T-helper 17 cell (primary cell): ENCODE results near the gene VWA7. TPM values are rescaled to one million over a fixed set of nuclear protein-coding genes. Genes with fewer than 3 reads are reported as not detected.

Experiments used
- ATAC-seq: fragments of 150-1000 bp; cut with Tn5 transposase; 2 replicates; pipeline ENCODE4 v1.10.0; 2021; ENCODE audit warnings: mild to moderate bottlenecking, moderate library complexity
- DNase-seq, 3 donors: peaks; one replicate each; pipeline versions ENCODE4 v3.0.0 to v3.0.0-alpha.2; 2020 to 2021
- H3K9me3 ChIP-seq: one replicate; pipeline ENCODE4 v1.7.0; 2013; ENCODE audit warnings: low read length, mild to moderate bottlenecking; ENCODE audit not compliant: control insufficient read depth, poor library complexity, severe bottlenecking
- H3K27ac Mint-ChIP-seq: one replicate; pipeline ENCODE4 v1.8.0; 2022; ENCODE audit warnings: mild to moderate bottlenecking, moderate library complexity, mixed read lengths
- H3K27me3 Mint-ChIP-seq: one replicate; pipeline ENCODE4 v1.8.0; 2022; ENCODE audit warnings: mixed read lengths
- H3K36me3 Mint-ChIP-seq: one replicate; pipeline ENCODE4 v1.8.0; 2022; ENCODE audit warnings: low read depth, mixed read lengths
- H3K4me1 Mint-ChIP-seq: one replicate; pipeline ENCODE4 v1.8.0; 2022; ENCODE audit warnings: mild to moderate bottlenecking, mixed read lengths
- H3K4me3 Mint-ChIP-seq: one replicate; pipeline ENCODE4 v1.8.0; 2022; ENCODE audit warnings: mild to moderate bottlenecking, moderate library complexity, mixed read lengths
- total RNA-seq, 4 donors: library from RNA in 2 of 4; stranded (reverse) in 2 of 4; gene quantifications; one replicate each; pipeline ENCODE4 v1.2.3 and lab custom pipeline; 2022 to 2026

VWA7 gene
- total RNA-seq, 2 donors from 2014 or later = 2.8 to 2.9 TPM

DNA sequence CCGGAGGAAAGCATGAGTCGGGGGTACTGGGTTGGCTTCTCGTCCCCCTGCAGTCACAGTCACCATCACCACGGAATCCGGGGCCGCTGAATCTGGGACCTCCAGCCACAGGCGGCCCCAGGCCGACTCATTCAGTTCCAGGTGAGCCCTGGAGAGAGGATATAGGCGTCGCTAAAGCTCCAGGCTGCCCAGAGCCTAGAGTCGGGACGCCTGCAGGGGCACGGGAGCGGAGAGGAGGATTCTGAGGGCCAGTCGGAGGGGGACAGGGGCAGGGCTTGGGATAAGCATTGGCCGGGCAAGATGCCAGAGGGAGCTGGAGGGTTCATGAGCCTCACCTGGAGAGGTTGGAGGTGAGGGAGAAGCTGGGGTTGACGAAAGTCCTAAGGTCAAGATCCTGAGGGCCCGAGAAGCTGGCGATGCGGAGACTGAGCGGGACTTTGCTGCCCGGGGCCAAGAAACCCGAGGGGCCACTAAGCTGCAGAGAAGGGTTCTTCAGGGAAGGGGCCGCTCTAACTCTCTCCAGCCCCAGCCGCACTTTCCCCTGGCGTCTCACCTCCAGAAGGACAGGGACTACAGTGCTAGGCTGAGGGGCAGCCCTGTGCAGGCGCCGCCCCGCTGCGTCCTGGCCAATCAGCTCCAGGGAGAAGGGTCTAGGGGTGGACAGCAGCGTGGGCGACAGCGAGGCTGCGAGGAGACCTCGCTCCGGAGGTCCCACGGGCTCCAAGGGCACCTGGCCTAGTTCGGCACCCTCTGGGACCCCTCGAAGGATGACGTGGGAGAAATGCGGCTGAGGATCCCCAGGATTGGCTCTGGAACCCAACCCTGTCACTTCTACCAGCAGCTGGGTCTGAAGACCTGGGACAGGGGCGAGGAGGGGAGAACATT, 11.0 kb downstream of the VWA7 start:
- H3K36me3 Mint-ChIP-seq = no peaks in the 10 kb centered on the region
- ATAC-seq (no peak), DNase-seq (no peak)
- H3K27ac Mint-ChIP-seq = no peak overlapping the region
- no peaks in the 10 kb centered on the region for H3K27me3 Mint-ChIP-seq
- no peaks in the 10 kb centered on the region for H3K9me3 ChIP-seq
- no peak overlapping the region for H3K4me3 Mint-ChIP-seq
- peaks cover 11% of the 10 kb centered on the region for H3K4me1 Mint-ChIP-seq

DNA sequence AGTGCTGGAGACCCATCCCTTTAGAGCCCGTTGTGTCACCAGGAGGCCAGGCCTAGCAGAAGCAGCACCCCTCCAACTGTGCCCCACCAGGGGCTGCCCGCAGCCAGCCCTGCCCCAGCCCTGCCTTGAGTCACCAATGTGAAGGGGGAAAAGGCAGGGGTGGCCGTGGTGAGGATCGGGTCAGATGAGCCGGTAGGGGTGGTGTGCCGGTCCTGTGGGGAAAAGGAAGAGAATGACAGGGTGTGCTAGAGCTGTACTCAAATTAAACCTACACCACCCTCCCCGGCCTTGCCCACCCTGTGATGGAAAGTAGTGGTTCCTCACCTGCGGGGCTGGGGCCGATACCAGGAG, 11.6 kb downstream of the VWA7 start:
- DNase-seq = no peak
- no peaks in the 10 kb centered on the region for H3K27me3 Mint-ChIP-seq
- no peak overlapping the region for H3K27ac Mint-ChIP-seq
- H3K36me3 Mint-ChIP-seq = no peaks in the 10 kb centered on the region
- H3K9me3 ChIP-seq = no peaks in the 10 kb centered on the region
- no peak for ATAC-seq
- H3K4me1 Mint-ChIP-seq = peaks cover 11% of the 10 kb centered on the region
- H3K4me3 Mint-ChIP-seq = no peak overlapping the region

DNA sequence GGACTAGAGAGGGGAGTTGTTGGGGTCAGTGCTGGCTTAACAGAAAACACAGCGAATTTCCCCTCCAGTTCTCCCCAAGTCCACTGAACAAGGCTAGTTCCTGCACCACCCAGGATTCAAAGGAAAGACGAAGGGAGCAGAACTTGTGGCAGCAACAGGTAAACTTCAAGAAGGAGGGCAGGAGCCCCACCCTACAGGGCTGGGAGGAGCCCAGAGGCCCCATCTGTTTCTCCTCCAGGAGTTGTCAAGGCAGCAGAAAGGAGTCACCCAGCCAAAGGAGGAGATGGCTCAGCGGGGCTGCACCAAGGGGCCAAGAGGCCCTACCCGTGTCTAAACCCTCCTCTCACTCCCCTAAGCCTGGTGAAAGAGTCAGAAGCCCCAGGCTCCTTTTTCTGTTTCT, 12.9 kb downstream of the VWA7 start:
- H3K27ac Mint-ChIP-seq = no peak overlapping the region
- no peak for ATAC-seq
- DNase-seq = no peak
- peaks cover 8% of the 10 kb centered on the region for H3K4me1 Mint-ChIP-seq
- no peak overlapping the region for H3K4me3 Mint-ChIP-seq
- H3K9me3 ChIP-seq = no peaks in the 10 kb centered on the region
- H3K27me3 Mint-ChIP-seq = no peaks in the 10 kb centered on the region
- peaks cover 4% of the 10 kb centered on the region for H3K36me3 Mint-ChIP-seq

DNA sequence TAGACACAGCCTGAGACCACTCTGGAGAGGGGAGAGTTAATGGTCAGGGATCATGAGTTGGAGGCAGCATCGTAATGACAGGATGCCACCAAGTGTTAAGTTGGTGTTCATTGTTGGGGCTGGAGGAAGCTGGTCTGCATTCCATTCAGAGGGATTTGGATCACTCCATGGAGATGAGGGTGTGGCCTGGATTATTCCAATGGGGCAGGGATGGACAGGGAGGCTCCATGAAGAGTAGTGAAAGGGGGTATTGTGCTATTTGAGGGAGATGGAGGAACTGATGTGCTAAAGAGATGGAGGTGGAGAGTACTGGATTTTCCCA, 13.5 kb downstream of the VWA7 start:
- ATAC-seq (no peak), DNase-seq (no peak)
- peaks cover 8% of the 10 kb centered on the region for H3K4me1 Mint-ChIP-seq
- H3K27me3 Mint-ChIP-seq = no peaks in the 10 kb centered on the region
- H3K4me3 Mint-ChIP-seq = no peak overlapping the region
- peak overlapping the region; percentile 54 for H3K27ac Mint-ChIP-seq
- peaks cover 4% of the 10 kb centered on the region for H3K36me3 Mint-ChIP-seq
- H3K9me3 ChIP-seq = no peaks in the 10 kb centered on the region

DNA sequence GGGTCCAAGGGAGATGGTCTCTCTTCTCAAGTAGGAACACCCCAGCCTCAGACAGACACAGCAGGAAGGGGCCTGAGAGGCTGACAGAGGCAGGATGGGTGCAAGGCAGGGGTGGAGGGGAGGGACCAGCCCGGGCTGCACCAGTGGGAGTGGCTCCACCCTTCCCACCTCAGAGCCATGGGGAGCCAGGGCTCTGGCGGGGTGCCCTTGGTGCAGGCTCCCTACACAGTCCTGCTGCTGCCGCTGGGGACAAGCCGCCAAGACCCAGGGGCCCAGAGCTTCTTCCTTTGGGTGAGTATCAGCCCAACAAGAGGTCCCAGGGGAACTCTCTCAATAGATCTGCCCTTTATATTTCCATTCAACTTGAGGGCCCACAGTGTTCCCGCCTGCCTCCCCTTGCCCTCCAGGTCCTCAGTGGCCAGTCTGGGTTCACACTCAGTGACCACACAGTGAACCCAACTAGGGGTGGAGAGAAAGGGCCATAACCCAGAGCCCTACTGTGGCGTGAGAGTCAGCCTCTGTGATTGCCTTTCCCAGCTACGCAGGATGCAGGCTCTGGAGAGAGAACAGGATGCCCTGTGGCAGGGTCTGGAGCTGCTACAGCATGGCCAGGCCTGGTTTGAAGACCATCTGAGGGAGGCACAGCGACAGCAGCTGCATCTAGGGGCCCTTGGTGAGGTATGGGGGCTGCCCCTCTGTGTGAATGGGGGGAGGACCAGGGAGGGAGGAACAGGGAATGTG, 14.1 kb downstream of the VWA7 start:
- Mint-ChIP-seq H3K27me3 (no peaks in the 10 kb centered on the region), H3K4me1 (peaks cover 8% of the 10 kb centered on the region), H3K27ac (peak overlapping the region; percentile 54)

DNA sequence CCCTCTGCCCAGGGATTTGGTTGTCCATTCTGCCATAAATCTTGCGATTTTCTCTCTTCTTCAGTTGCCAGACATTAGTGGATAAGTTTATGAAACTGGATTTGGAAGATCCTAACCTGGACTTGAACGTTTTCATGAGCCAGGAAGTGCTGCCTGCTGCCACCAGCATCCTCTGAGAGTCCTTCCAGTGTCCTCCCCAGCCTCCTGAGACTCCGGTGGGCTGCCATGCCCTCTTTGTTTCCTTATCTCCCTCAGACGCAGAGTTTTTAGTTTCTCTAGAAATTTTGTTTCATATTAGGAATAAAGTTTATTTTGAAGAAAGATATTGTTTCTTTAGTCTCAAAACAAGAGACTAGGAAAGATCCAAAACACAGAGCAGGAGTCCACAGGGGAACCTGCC, 14.8 kb downstream of the VWA7 start, which contains the start of gene SAPCD1:
SAPCD1 (plus strand) TSS at position 301 of the 400 bp plus-strand sequence. CDS start 399 bp downstream, outside the sequence.
- no peak within 1 kb of the TSS for H3K4me3 Mint-ChIP-seq
- H3K27me3 Mint-ChIP-seq = no peaks in the 10 kb centered on the region
- H3K9me3 ChIP-seq = no peaks in the 10 kb centered on the region
- ATAC-seq = no peak
- DNase-seq = no peak
- H3K4me1 Mint-ChIP-seq = peaks cover 11% of the 10 kb centered on the region
- H3K27ac Mint-ChIP-seq = peak within 1 kb of the TSS; percentile 54
- peaks cover 4% of the 10 kb centered on the region for H3K36me3 Mint-ChIP-seq

More for the DNA sequence above, 14.1 kb downstream of the VWA7 start:
- DNase-seq (no peak), ATAC-seq (no peak)
- H3K9me3 ChIP-seq = no peaks in the 10 kb centered on the region
- Mint-ChIP-seq H3K36me3 (peaks cover 4% of the 10 kb centered on the region), H3K4me3 (no peak overlapping the region)

DNA sequence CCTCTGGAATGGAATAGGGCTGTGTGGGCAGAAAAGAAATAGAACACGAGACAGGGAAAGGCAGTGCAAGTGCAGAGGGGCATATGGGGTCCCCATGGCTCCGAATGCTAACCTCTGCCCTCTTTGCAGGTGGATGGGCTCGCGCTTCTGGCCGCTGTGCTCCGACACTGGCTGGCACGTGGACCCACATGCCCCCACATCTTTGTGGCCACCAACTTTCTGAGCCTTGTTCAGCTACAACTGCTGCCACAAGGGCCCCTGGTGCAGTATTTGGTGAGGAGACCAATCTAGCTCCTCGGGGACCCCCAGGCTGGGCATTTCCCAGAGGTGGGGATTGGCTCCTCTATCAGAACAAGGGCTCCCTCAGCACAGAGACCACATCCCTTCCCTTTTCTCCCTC, 15.8 kb downstream of the VWA7 start:
- Mint-ChIP-seq H3K27me3 (no peaks in the 10 kb centered on the region), H3K4me1 (peaks cover 10% of the 10 kb centered on the region), H3K4me3 (no peak overlapping the region), H3K27ac (peak overlapping the region; percentile 27), H3K36me3 (peaks cover 4% of the 10 kb centered on the region)
- no peaks in the 10 kb centered on the region for H3K9me3 ChIP-seq
- DNase-seq = no peak
- ATAC-seq = no peak

DNA sequence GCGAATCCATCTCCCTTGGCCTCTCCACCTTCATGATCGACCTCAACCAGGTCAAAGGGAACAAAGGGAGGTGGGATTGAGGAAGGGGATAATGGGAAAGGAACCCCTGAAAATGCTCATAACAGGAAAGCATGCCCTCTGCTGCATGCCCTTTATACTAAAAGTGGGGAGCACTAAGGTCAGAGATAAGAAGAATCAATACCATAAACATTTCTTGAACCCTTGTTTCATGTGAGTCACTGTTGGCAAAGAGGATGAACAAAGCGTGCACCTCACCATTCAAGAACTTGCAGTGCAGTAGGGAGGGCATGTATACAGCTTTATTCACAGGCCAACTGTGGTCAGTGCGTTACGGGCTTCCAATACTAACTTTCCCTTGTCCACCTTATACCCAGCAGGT, 16.3 kb downstream of the VWA7 start:
- ATAC-seq = no peak
- Mint-ChIP-seq H3K27ac (peak overlapping the region; percentile 27), H3K36me3 (peaks cover 4% of the 10 kb centered on the region), H3K4me3 (no peak overlapping the region), H3K4me1 (peaks cover 10% of the 10 kb centered on the region), H3K27me3 (no peaks in the 10 kb centered on the region)
- H3K9me3 ChIP-seq = no peaks in the 10 kb centered on the region
- no peak for DNase-seq

DNA sequence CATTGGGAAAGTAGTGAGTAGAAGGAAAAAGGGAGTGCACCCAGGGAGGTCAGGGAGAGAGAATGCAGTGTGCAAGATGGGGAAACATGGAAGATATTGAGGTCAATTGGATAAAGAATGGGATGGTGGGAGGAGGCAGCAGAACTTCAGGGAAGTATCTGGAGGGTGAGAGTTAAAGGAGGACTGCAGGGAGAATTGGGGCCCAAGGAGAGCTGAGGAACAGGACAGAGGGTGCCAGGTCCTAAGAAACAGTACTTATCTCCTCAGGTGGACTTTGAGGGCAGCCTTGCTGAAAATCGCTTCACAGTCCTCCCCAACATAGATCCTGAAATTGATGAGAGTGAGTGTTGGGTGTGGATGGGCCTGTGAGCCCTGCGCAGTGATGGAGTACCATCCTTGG, 18.8 kb downstream of the VWA7 start:
- Mint-ChIP-seq H3K4me3 (no peak overlapping the region), H3K4me1 (peaks cover 10% of the 10 kb centered on the region), H3K27ac (peak overlapping the region; percentile 75), H3K36me3 (peaks cover 4% of the 10 kb centered on the region), H3K27me3 (no peaks in the 10 kb centered on the region)
- H3K9me3 ChIP-seq = no peaks in the 10 kb centered on the region
- DNase-seq (no peak), ATAC-seq (no peak)

DNA sequence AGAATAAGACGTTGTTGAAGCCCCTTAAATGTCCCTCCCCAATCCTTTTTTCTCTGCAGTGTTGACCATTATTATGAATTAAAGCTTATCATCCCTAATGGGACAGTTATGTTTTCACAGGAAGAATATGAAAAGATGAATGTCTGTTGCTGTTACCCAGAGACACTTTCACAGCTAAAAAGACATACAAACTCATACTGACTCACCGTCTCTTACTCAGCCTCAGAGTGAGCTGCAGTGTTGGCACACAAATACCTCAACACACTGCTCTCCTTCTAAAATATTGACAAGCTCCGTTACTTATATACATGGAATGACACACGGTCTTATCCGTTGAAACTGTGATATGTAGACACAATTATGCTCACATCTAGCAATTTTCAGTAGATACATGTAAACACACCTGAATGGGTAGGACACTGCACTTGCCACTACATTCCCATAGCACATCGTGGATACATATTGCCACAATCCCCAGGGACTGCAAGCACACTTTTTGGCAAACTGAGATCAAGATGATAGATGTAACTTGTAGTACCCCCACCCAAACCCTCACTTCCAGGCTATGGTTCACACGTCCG, 24.3 kb downstream of the VWA7 start:
- Mint-ChIP-seq H3K27ac (no peak overlapping the region), H3K4me3 (no peak overlapping the region), H3K4me1 (peaks cover 2% of the 10 kb centered on the region), H3K27me3 (no peaks in the 10 kb centered on the region), H3K36me3 (no peaks in the 10 kb centered on the region)
- ATAC-seq (no peak), DNase-seq (no peak)
- H3K9me3 ChIP-seq = no peaks in the 10 kb centered on the region

DNA sequence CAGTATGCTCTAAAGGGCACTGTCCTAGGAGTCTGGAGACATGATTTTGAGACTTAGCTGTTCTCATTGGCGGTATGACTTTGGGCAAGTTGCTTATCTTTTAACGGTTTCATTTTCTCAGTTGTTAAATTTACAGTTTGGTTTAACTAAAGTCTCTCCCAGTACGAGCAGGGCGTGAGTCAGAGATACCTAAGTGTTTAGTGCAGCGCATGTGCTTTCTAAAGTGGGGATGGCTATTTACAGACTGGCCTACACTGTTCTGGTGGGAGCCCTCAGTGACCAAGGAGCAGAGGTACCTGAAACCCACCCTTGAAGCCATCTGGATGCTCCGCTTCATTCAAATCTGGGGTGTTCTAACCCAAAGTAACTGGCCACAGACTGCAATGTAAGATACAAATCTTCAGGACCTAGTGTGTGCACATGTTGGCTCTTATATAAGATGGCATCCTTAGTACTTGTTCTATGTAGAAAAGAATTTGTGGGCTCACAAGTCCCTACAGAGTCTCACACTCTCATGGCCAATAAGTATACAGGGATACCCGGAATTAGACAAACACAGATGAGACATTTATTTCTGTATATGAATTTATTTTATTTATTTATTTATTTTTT, 26.6 kb downstream of the VWA7 start:
- peaks cover 2% of the 10 kb centered on the region for H3K36me3 Mint-ChIP-seq
- H3K9me3 ChIP-seq = no peaks in the 10 kb centered on the region
- H3K27ac Mint-ChIP-seq = no peak overlapping the region
- DNase-seq = no peak
- ATAC-seq = no peak
- no peaks in the 10 kb centered on the region for H3K4me1 Mint-ChIP-seq
- no peaks in the 10 kb centered on the region for H3K27me3 Mint-ChIP-seq
- H3K4me3 Mint-ChIP-seq = no peak overlapping the region

DNA sequence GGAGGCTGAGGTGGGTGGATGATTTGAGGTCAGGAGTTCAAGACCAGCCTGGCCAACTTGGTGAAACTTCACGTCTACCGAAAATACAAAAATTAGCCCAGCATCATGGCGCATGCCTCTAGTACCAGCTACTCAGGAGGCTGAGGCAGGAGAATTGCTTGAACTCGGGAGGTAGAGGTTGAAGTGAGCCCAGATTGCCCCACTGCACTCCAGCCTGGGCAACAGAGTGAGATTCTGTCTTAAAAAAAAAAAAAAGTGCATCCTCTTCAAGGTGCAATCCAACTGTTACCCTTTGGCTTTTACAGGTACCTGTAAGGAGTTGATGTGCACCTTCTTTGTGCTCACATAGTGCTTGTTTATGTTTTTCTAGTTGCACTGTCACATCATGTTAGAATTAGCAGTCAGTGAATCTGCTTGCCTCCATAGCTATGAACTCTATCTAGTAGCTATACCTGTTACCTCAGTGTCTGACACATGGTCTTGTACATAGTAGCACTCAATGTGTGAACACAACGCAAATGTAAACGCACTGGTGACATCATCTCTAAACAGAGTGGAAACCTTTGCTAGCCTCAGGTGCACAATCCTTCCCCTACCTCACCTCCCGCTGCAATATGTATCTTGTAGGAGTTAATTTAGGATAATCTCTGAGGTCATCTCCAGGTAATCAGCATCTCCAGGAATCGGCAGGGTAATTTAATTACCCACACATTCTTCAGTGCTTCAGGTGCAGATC, 27.7 kb downstream of the VWA7 start:
- Mint-ChIP-seq H3K27ac (no peak overlapping the region), H3K36me3 (peaks cover 2% of the 10 kb centered on the region), H3K4me3 (no peak overlapping the region), H3K27me3 (no peaks in the 10 kb centered on the region), H3K4me1 (no peaks in the 10 kb centered on the region)
- H3K9me3 ChIP-seq = no peaks in the 10 kb centered on the region
- no peak for DNase-seq
- ATAC-seq = no peak

DNA sequence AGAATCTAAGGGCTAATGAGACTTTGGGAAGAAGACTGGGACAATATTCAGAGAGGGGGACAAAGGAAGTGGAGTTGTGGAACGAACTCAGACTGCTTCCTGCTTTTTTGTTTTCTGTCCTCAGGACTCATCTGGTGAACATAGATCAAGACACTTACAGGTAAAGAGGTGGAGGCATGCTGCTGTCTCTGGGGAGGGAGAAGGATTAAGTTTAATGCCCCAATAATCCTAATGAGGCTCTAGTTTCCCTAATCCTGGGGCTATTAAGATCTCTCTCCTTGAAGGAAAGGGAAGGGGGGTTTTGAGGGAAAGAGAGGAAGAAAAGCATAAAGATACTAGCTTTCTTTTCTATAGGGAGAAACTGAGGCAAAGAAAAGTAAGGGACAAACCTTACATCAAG, 32.7 kb downstream of the VWA7 start:
- DNase-seq (no peak), ATAC-seq (no peak)
- H3K4me3 Mint-ChIP-seq = no peak overlapping the region
- H3K9me3 ChIP-seq = no peaks in the 10 kb centered on the region
- H3K27me3 Mint-ChIP-seq = no peaks in the 10 kb centered on the region
- H3K27ac Mint-ChIP-seq = no peak overlapping the region
- H3K36me3 Mint-ChIP-seq = peaks cover 2% of the 10 kb centered on the region
- peaks cover 20% of the 10 kb centered on the region for H3K4me1 Mint-ChIP-seq
